A673 (cell line): Measurements from ENCODE around the gene ORC4. TPM values are rescaled to one million over a fixed set of nuclear protein-coding genes. Genes with fewer than 3 reads are reported as not detected.

Source experiments
- Bru-seq: library from RNA; stranded (reverse); fragments of 400-500 nt; gene quantifications from one replicate; lab custom pipeline; 2021; lab: Mats Ljungman, UMichigan
- BruChase-seq, 2 experiments: library from RNA; stranded (reverse); fragments of 400-500 nt; gene quantifications; one replicate each; lab custom pipeline; 2021; lab: Mats Ljungman, UMichigan
- BruUV-seq: library from RNA; stranded (reverse); fragments of 400-500 nt; replicated peaks from 2 replicates; lab custom pipeline; 2021; lab: Mats Ljungman, UMichigan
- CTCF ChIA-PET: fragments of 300-600 bp; sonication (Branson Sonifier 250); formaldehyde crosslinking; loops from one replicate; lab custom pipeline; 2022; ENCODE audit warnings: antibody characterized with exemption; lab: Charles Lee
- POLR2A ChIA-PET: fragments of 300-600 bp; sonication (Branson Sonifier 250); formaldehyde crosslinking; loops from one replicate; lab custom pipeline; 2022; ENCODE audit warnings: antibody characterized with exemption; ENCODE audit not compliant: low non-redundant PET; lab: Charles Lee
- DNase-seq: peaks from one replicate; pipeline ENCODE4 v3.0.0-alpha.2; 2015; ENCODE audit warnings: low spot score
- H3K27ac ChIP-seq: fragments of 200-600 bp; sonication (generic); 2 replicates; pipeline ENCODE4 v1.5.1; 2016; ENCODE audit warnings: mixed run types, low read depth, mild to moderate bottlenecking, mixed read lengths, antibody characterized with exemption, low read length; ENCODE audit not compliant: poor library complexity, severe bottlenecking
- H3K27me3 ChIP-seq: fragments of 200-600 bp; sonication (generic); replicated peaks from 2 replicates; pipeline ENCODE4 v1.6.1; 2017; ENCODE audit warnings: mixed run types, low read depth, mild to moderate bottlenecking, mixed read lengths, antibody characterized with exemption, low read length; ENCODE audit not compliant: insufficient read depth, poor library complexity
- H3K36me3 ChIP-seq: fragments of 200-600 bp; sonication (generic); 2 replicates; pipeline ENCODE4 v1.6.1; 2016; ENCODE audit warnings: mixed run types, mild to moderate bottlenecking, mixed read lengths, antibody characterized with exemption, low read length; ENCODE audit not compliant: insufficient read depth, poor library complexity, severe bottlenecking
- H3K4me1 ChIP-seq: fragments of 200-600 bp; sonication (generic); 2 replicates; pipeline ENCODE4 v1.6.1; 2017; ENCODE audit warnings: mixed run types, mild to moderate bottlenecking, mixed read lengths, antibody characterized with exemption, low read length; ENCODE audit not compliant: insufficient read depth, poor library complexity, severe bottlenecking
- H3K4me3 ChIP-seq: fragments of 200-600 bp; sonication (generic); 2 replicates; pipeline ENCODE4 v1.5.1; 2016; ENCODE audit warnings: low read depth, mixed run types, mild to moderate bottlenecking, mixed read lengths, low read length; ENCODE audit not compliant: poor library complexity, severe bottlenecking
- H3K9me3 ChIP-seq: fragments of 200-600 bp; sonication (generic); 2 replicates; pipeline ENCODE4 v1.6.1; 2016; ENCODE audit warnings: mixed run types, low read depth, mild to moderate bottlenecking, mixed read lengths, antibody characterized with exemption, low read length; ENCODE audit not compliant: poor library complexity, severe bottlenecking
- EZH2 ChIP-seq: fragments of 200-600 bp; sonication (generic); IDR thresholded peaks from 2 replicates; pipeline ENCODE4 v1.6.1; 2017; ENCODE audit warnings: borderline replicate concordance, low read depth, mild to moderate bottlenecking, mixed read lengths, antibody characterized with exemption, low read length; ENCODE audit not compliant: poor library complexity, severe bottlenecking
- intact Hi-C: fragments of 100-400 bp; cut with micrococcal nuclease; formaldehyde crosslinking; loops from one replicate; pipeline ENCODE4 v1.10.0; 2022; ENCODE audit not compliant: unreplicated experiment
- long read RNA-seq: library from polyadenylated mRNA; stranded (forward); transcript quantifications from one replicate; pipeline ENCODE4 v2.0.0, GENCODE V29; 2022
- total RNA-seq: library from RNA; stranded (reverse); gene quantifications from 2 replicates; pipeline ENCODE4 v1.2.3, GENCODE V29; 2021
- TF ChIP-seq, protein P1 (sequence below): fragments of 300-800, 200-600 bp; sonication (generic); conservative IDR thresholded peaks from 2 replicates; pipeline ENCODE4 v1.5.1; 2017; ENCODE audit warnings: low read depth, mild to moderate bottlenecking, antibody characterized with exemption, low read length, moderate library complexity, mixed read lengths

ORC4 gene
- total RNA-seq (63.5 and 63.9 TPM in 2 replicates), Bru-seq, nascent RNA (percentile 90 among the genes with signal in this experiment), BruChase-seq, experiment 1, labeled RNA remaining after a 2-hour chase (percentile 90 among the genes with signal in this experiment), BruChase-seq, experiment 2, labeled RNA remaining after a 6-hour chase (percentile 71 among the genes with signal in this experiment)
- long read RNA-seq, full-length matches to known transcripts = 92 of 134 reads
- long read RNA-seq, partial matches to known transcripts = 2 of 134 reads
- long read RNA-seq, other reads (novel, unspliced or antisense) = 40 of 134 reads

DNA sequence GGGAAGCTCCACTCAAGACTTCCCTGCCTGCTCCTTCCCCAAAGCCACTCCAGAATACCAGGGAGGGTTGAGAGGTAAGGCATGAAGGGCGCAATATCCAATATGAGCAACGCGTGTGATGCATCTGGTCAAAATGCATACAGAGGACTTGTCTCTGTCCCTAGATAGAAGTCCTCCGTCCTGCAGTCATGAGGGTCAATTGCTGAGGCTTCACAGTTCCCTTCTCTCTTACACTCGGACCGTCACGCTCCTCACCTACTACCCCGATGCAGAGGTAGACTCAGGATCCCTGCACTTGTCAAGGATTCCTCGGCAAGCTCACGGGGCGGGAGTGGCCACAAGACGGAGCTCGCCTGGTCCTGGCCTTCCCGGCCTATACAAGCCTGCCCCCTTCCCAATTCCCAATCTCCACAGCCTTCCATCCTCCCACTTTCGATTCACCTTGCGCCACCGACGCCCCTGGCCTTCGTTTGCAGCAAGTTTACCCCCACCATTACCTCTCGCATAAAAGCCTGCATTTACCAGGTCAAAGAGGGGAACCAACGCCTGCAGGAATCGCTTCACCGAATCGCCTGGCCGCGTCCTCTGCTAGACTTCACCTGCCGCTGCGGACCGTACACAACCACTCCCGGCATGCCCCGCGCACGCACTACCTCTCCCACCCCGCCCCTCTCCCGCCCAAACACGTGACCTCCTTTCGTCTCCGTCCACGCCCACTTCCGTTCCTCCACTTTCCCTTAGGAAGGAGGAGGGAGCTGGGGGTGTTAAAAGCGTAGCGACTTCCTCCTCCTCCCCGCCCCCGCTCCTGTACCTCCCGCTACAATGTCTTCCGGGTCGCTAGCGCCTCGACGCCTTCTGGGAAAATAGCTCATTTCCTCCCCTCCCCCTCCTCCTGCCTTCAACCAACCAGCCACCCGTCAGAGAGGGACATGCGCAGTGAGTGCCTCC, at the start of gene ORC4:
Gene ORC4, minus strand, starts transcription at position 627 of the 948 bp plus-strand sequence. CDS start 44,779 bp downstream, outside the sequence.
- Histone ChIP-seq H3K27ac (peak within 1 kb of the TSS; percentile 87), H3K9me3 (no peaks in the 10 kb centered on the region), H3K36me3 (no peaks in the 10 kb centered on the region), H3K4me1 (peaks cover 13% of the 10 kb centered on the region), H3K4me3 (peak within 1 kb of the TSS; percentile 70), H3K27me3 (no peaks in the 10 kb centered on the region)
- CTCF ChIA-PET = interaction anchor here (0.6 kb wide), 1 partner anchor 32 kb away, joined by 4 read pairs; no protein-coding TSS in a partner anchor
- TF ChIP-seq, protein P1, sequence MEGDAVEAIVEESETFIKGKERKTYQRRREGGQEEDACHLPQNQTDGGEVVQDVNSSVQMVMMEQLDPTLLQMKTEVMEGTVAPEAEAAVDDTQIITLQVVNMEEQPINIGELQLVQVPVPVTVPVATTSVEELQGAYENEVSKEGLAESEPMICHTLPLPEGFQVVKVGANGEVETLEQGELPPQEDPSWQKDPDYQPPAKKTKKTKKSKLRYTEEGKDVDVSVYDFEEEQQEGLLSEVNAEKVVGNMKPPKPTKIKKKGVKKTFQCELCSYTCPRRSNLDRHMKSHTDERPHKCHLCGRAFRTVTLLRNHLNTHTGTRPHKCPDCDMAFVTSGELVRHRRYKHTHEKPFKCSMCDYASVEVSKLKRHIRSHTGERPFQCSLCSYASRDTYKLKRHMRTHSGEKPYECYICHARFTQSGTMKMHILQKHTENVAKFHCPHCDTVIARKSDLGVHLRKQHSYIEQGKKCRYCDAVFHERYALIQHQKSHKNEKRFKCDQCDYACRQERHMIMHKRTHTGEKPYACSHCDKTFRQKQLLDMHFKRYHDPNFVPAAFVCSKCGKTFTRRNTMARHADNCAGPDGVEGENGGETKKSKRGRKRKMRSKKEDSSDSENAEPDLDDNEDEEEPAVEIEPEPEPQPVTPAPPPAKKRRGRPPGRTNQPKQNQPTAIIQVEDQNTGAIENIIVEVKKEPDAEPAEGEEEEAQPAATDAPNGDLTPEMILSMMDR = peak; percentile 36
- TF ChIP-seq EZH2 = no peak
- peak; percentile 100 for DNase-seq
- BruUV-seq = TSS peak; percentile 62
- intact Hi-C loops = loop anchor here (2.0 kb wide), 1 partner anchor 76 kb away; no protein-coding TSS in a partner anchor
- POLR2A ChIA-PET = interaction anchor here (0.5 to 0.6 kb wide), 3 partner anchors 8 to 720 kb away, joined by 3 to 5 read pairs (median 4); no protein-coding TSS in a partner anchor

DNA sequence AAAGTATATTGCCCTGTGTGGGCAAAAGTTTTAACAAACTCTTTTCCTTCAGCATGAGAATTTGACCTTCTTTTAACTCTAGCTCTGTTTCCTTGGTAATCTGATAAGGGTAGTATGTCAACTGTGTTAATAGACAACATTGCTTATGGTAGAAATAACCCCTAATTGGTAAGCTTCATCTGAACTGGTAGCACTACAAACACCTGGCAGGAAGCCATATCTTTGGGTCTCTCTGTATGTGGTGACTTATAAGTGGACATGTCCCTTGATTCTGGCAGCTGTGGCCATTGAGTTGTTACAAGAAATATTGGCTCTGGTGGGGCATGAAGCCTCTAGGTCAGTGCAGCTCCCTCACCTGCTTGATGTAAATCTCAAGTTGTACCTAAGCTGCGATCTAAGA, 47.3 kb upstream of the ORC4 start:
- Histone ChIP-seq H3K4me1 (no peaks in the 10 kb centered on the region), H3K27ac (no peak overlapping the region), H3K27me3 (no peaks in the 10 kb centered on the region), H3K9me3 (no peaks in the 10 kb centered on the region), H3K36me3 (no peaks in the 10 kb centered on the region), H3K4me3 (no peak overlapping the region)
- no peak for TF ChIP-seq EZH2
- TF ChIP-seq, protein P1 = no peak
- CTCF ChIA-PET = no interaction called here
- no peak for DNase-seq
- POLR2A ChIA-PET = no interaction called here
- intact Hi-C loops = no loop called here
- no TSS peak for BruUV-seq

DNA sequence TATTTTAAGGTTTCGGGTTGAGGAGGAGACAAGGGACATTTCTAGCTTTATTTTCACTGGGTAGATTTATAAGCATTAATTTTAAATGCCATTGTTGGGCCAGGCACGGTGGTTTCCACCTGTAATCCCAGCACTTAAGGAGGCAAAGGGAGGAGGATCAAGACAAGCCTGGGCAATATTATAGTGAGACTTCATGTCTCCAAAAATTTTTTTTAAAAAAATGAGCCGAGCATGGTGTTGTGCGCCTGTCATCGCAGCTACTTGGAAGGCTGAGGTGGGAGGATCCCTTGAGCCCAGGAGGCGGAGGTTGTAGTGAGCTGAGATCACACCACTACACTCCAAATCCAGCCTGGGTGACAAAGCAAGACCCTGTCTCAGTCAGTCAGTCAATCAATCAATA, 45.4 kb upstream of the ORC4 start:
- BruUV-seq = no TSS peak
- CTCF ChIA-PET = no interaction called here
- Histone ChIP-seq H3K4me3 (no peak overlapping the region), H3K4me1 (no peaks in the 10 kb centered on the region), H3K27me3 (no peaks in the 10 kb centered on the region), H3K36me3 (no peaks in the 10 kb centered on the region), H3K9me3 (no peaks in the 10 kb centered on the region), H3K27ac (no peak overlapping the region)
- intact Hi-C loops = no loop called here
- TF ChIP-seq EZH2 = no peak
- TF ChIP-seq, protein P1 = no peak
- POLR2A ChIA-PET = no interaction called here
- no peak for DNase-seq
